ENCODE results near the gene SLC49A3. TPM values are rescaled to one million over a fixed set of nuclear protein-coding genes. Genes with fewer than 3 reads are reported as not detected.
"Not testable (repeated sequence)": the region's sequence is repeated elsewhere in the genome, so short reads cannot be mapped to it uniquely, and the experiment has no call there.

SLC49A3 gene
- total RNA-seq, 1 donor: 5.6 TPM

GRCh38 chr4:706834-707598 is 18.1 kb upstream of the SLC49A3 start:
- H3K4me3 ChIP-seq (ENCODE audit: low read depth, low read length): peak overlapping the region; percentile 78
- no peak for TF ChIP-seq CTCF (IDR thresholded peaks at IDR 0.05; ENCODE audit: insufficient read depth, low read length)
- no peak for DNase-seq (ENCODE audit: low read depth)

- not testable (repeated sequence) for DNase-seq (ENCODE audit: low read depth)
- H3K4me3 ChIP-seq (ENCODE audit: low read depth, low read length): peak overlapping the region; percentile 78
Observed at GRCh38 chr4:706083-706633, 17.2 kb upstream of the SLC49A3 start.

GRCh38 chr4:705278-706082 is 16.5 kb upstream of the SLC49A3 start, which contains the start of gene PCGF3:
TSS of gene PCGF3 (plus strand) at chr4:705832. CDS start at chr4:733681, 27,849 bp downstream.
- H3K4me3 ChIP-seq (ENCODE audit: low read depth, low read length): peak within 1 kb of the TSS; percentile 78
- peak; percentile 92 for DNase-seq (ENCODE audit: low read depth)
- no peak for TF ChIP-seq CTCF (IDR thresholded peaks at IDR 0.05; ENCODE audit: insufficient read depth, low read length)

- peak overlapping the region; percentile 65 for H3K4me3 ChIP-seq (ENCODE audit: low read depth, low read length)
- TF ChIP-seq CTCF (IDR thresholded peaks at IDR 0.05; ENCODE audit: insufficient read depth, low read length): no peak
- no peak for DNase-seq (ENCODE audit: low read depth)
Observed at GRCh38 chr4:704971-705277, 16.0 kb upstream of the SLC49A3 start.

GRCh38 chr4:704198-704891 is 15.4 kb upstream of the SLC49A3 start:
- no peak for DNase-seq (ENCODE audit: low read depth)
- H3K4me3 ChIP-seq (ENCODE audit: low read depth, low read length): no peak overlapping the region
- no peak for TF ChIP-seq CTCF (IDR thresholded peaks at IDR 0.05; ENCODE audit: insufficient read depth, low read length)

- H3K4me3 ChIP-seq (ENCODE audit: low read depth, low read length): no peak overlapping the region
- DNase-seq (ENCODE audit: low read depth): no peak
- TF ChIP-seq CTCF (IDR thresholded peaks at IDR 0.05; ENCODE audit: insufficient read depth, low read length): no peak
Observed at GRCh38 chr4:703336-704197, 14.6 kb upstream of the SLC49A3 start.
